ENCODE data around the gene MCM9.

The MCM9 gene

DNA sequence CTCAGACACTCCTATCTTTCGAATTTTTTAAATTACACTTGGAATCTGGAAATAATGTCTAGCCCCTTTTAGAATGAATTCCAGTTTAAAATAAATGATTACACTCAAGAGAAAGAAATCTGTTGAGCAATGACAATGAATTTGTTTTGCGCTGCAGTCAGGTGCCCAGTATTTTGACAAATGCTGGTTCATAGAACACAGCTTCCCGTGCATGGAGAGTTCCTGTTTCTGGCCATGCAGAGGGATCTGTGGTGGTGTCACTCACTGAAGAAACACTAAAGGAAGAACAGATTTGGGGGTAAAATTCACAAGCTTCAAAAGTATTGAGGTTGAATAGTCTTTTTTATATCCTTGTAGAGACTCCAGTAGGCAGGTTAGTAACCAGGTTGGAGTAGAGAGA lies 170.2 kb downstream of the MCM9 start:
- no peak overlapping the region for H3K27ac ChIP-seq (ENCODE audit: low read depth, low read length)

More for the DNA sequence above, 170.2 kb downstream of the MCM9 start:
- Histone ChIP-seq H3K27me3 (ENCODE audit: control insufficient read depth, insufficient read depth, low read length) (no peaks in the 10 kb centered on the region), H3K36me3 (ENCODE audit: control insufficient read depth, insufficient read depth, low read length) (no peaks in the 10 kb centered on the region), H3K9ac (ENCODE audit: low read length) (no peak overlapping the region), H3K4me1 (ENCODE audit: control insufficient read depth, insufficient read depth, low read length) (no peaks in the 10 kb centered on the region), H3K4me3 (ENCODE audit: low read length) (no peak overlapping the region)
